ENCODE results near the gene MCC.

- TF ChIP-seq POLR2A (IDR thresholded peaks at IDR 0.05) (no peak), CTCF (IDR thresholded peaks at IDR 0.05) (no peak)
Observed at GRCh38 chr5:113508756-113509155, 20.5 kb upstream of the MCC start.

All from uterus (tissue), 2 donors.